H9 (cell line): Measurements from ENCODE around the gene FAM120A. TPM values are rescaled to one million over a fixed set of nuclear protein-coding genes. Genes with fewer than 3 reads are reported as not detected.

ENCODE experiments used
- DNase-seq: peaks from one replicate; pipeline ENCODE4 v3.0.0-alpha.2; 2017
- H2AFZ ChIP-seq: one replicate; pipeline ENCODE4 v1.6.1; 2013; ENCODE audit warnings: mild to moderate bottlenecking, low read length, control low read depth, moderate library complexity
- H2AK5ac ChIP-seq: 2 replicates; pipeline ENCODE4 v1.6.1; 2013; ENCODE audit warnings: low read length, control low read depth, mixed read lengths; ENCODE audit not compliant: insufficient read length
- H2BK120ac ChIP-seq: one replicate; pipeline ENCODE4 v1.6.1; 2013; ENCODE audit warnings: low read depth, mild to moderate bottlenecking, low read length, control low read depth, inconsistent platforms; ENCODE audit not compliant: poor library complexity, severe bottlenecking
- H2BK12ac ChIP-seq: 2 replicates; pipeline ENCODE4 v1.6.1; 2013; ENCODE audit warnings: low read length, control low read depth, mixed read lengths, low read depth; ENCODE audit not compliant: insufficient read length
- H2BK15ac ChIP-seq: 2 replicates; pipeline ENCODE4 v1.6.1; 2013; ENCODE audit warnings: low read depth, low read length, control low read depth
- H2BK20ac ChIP-seq: one replicate; pipeline ENCODE4 v1.6.1; 2013; ENCODE audit warnings: low read depth, mild to moderate bottlenecking, low read length, control low read depth, inconsistent platforms; ENCODE audit not compliant: poor library complexity, severe bottlenecking
- H2BK5ac ChIP-seq: 2 replicates; pipeline ENCODE4 v1.6.1; 2013; ENCODE audit warnings: low read length, control low read depth, mixed read lengths; ENCODE audit not compliant: insufficient read length
- H3K14ac ChIP-seq: 2 replicates; pipeline ENCODE4 v1.6.1; 2013; ENCODE audit warnings: low read length, control low read depth; ENCODE audit not compliant: insufficient read depth
- H3K18ac ChIP-seq: 2 replicates; pipeline ENCODE4 v1.6.1; 2013; ENCODE audit warnings: low read depth, mild to moderate bottlenecking, mixed read lengths, low read length, control low read depth; ENCODE audit not compliant: insufficient read length
- H3K23ac ChIP-seq: 2 replicates; pipeline ENCODE4 v1.6.1; 2013; ENCODE audit warnings: low read length, control low read depth, mixed read lengths, low read depth; ENCODE audit not compliant: insufficient read length
- H3K23me2 ChIP-seq: 2 replicates; pipeline ENCODE4 v1.6.1; 2013; ENCODE audit warnings: low read depth, mild to moderate bottlenecking, mixed read lengths, low read length, control low read depth; ENCODE audit not compliant: insufficient read length, poor library complexity, severe bottlenecking
- H3K27ac ChIP-seq: 2 replicates; pipeline ENCODE4 v1.5.1; 2013; ENCODE audit warnings: low read length, control low read depth, mixed read lengths, low read depth; ENCODE audit not compliant: insufficient read length
- H3K27me3 ChIP-seq: 2 replicates; pipeline ENCODE4 v1.6.1; 2013; ENCODE audit warnings: low read length, control low read depth, inconsistent platforms; ENCODE audit not compliant: insufficient read depth
- H3K4ac ChIP-seq: 2 replicates; pipeline ENCODE4 v1.6.1; 2013; ENCODE audit warnings: low read depth, mild to moderate bottlenecking, control low read depth, inconsistent platforms, low read length, moderate library complexity
- H3K4me1 ChIP-seq: 2 replicates; pipeline ENCODE4 v1.6.1; 2013; ENCODE audit warnings: low read length, control low read depth, inconsistent platforms; ENCODE audit not compliant: insufficient read depth
- H3K4me2 ChIP-seq: 2 replicates; pipeline ENCODE4 v1.6.1; 2013; ENCODE audit warnings: low read length, control low read depth, mixed read lengths; ENCODE audit not compliant: insufficient read length, insufficient read depth
- H3K56ac ChIP-seq: 2 replicates; pipeline ENCODE4 v1.6.1; 2013; ENCODE audit warnings: low read depth, mild to moderate bottlenecking, mixed read lengths, low read length, control low read depth; ENCODE audit not compliant: insufficient read length
- H3K79me1 ChIP-seq: 2 replicates; pipeline ENCODE4 v1.6.1; 2013; ENCODE audit warnings: low read depth, mild to moderate bottlenecking, moderate library complexity, low read length, control low read depth, inconsistent platforms; ENCODE audit not compliant: insufficient read depth, poor library complexity, severe bottlenecking
- H3K79me2 ChIP-seq: 2 replicates; pipeline ENCODE4 v1.6.1; 2013; ENCODE audit warnings: low read length, control low read depth, inconsistent platforms; ENCODE audit not compliant: insufficient read depth
- H3K9ac ChIP-seq: 2 replicates; pipeline ENCODE4 v1.6.1; 2013; ENCODE audit warnings: low read length, control low read depth, mixed read lengths; ENCODE audit not compliant: insufficient read length; ENCODE audit errors: extremely low read depth
- H3K9me3 ChIP-seq: one replicate; pipeline ENCODE4 v1.6.1; 2013; ENCODE audit warnings: low read depth, low read length, inconsistent platforms; ENCODE audit not compliant: control insufficient read depth
- H3T11ph ChIP-seq: one replicate; pipeline ENCODE4 v1.6.1; 2013; ENCODE audit warnings: mild to moderate bottlenecking, low read length, control low read depth, inconsistent platforms
- H4K20me1 ChIP-seq: one replicate; pipeline ENCODE4 v1.6.1; 2013; ENCODE audit not compliant: control insufficient read depth, insufficient read length, insufficient read depth
- H4K5ac ChIP-seq: 2 replicates; pipeline ENCODE4 v1.6.1; 2013; ENCODE audit warnings: low read depth, mild to moderate bottlenecking, mixed read lengths, low read length, control low read depth; ENCODE audit not compliant: insufficient read length
- H4K8ac ChIP-seq: replicated peaks from 2 replicates; pipeline ENCODE4 v1.6.1; 2013; ENCODE audit warnings: low read length, control low read depth, mixed read lengths, low read depth; ENCODE audit not compliant: insufficient read length
- H4K91ac ChIP-seq: 2 replicates; pipeline ENCODE4 v1.6.1; 2013; ENCODE audit warnings: low read depth, mild to moderate bottlenecking, moderate library complexity, mixed read lengths, low read length, control low read depth; ENCODE audit not compliant: insufficient read length
- H3K27ac Mint-ChIP-seq, 3 experiments: 2 replicates in 2 of 3; 3 replicates in 1 of 3; pipeline ENCODE4 v1.8.0; 2020 to 2021; ENCODE audit warnings: mixed read lengths in 3 of 3, mild to moderate bottlenecking in 1 of 3, moderate library complexity in 1 of 3
- H3K27me3 Mint-ChIP-seq: 2 replicates; pipeline ENCODE4 v1.8.0; 2021; ENCODE audit warnings: low read depth, mild to moderate bottlenecking, moderate library complexity, mixed read lengths
- H3K36me3 Mint-ChIP-seq, 3 experiments: 2 replicates in 2 of 3; 3 replicates in 1 of 3; pipeline ENCODE4 v1.8.0; 2020 to 2021; ENCODE audit warnings: low read depth in 3 of 3, mixed read lengths in 3 of 3; ENCODE audit not compliant: insufficient read depth in 1 of 3
- H3K4me1 Mint-ChIP-seq, 2 experiments: 2 replicates each; pipeline ENCODE4 v1.8.0; 2020; ENCODE audit warnings: mixed read lengths in 2 of 2
- H3K4me3 Mint-ChIP-seq, 2 experiments: 2 replicates in 1 of 2; 3 replicates in 1 of 2; pipeline ENCODE4 v1.8.0; 2020 to 2021; ENCODE audit warnings: mild to moderate bottlenecking in 2 of 2, mixed read lengths in 2 of 2, moderate library complexity in 1 of 2
- H3K9me3 Mint-ChIP-seq, 2 experiments: 2 replicates in 1 of 2; 3 replicates in 1 of 2; pipeline ENCODE4 v1.8.0; 2020; ENCODE audit warnings: mild to moderate bottlenecking in 2 of 2, mixed read lengths in 2 of 2, moderate library complexity in 1 of 2
- WGBS: extraction: QIAGEN DNeasy Blood & Tissue Kit; methylation state at CpG from one replicate; pipeline ENCODE4 v1.1.7; 2013; ENCODE audit warnings: missing lambda C conversion rate, low lambda C conversion rate, mixed read lengths; ENCODE audit not compliant: insufficient read length; ENCODE audit errors: extremely low coverage; 5-methylcytosine and 5-hydroxymethylcytosine counted together
- total RNA-seq: library from RNA; stranded (reverse); gene quantifications from 2 replicates; pipeline ENCODE4 v1.2.1, GENCODE V29; 2021
- TF ChIP-seq, protein P1 (sequence below): fragments of 200-600 bp; sonication (generic); conservative IDR thresholded peaks from 3 replicates; pipeline ENCODE4 v1.8.0; 2021; ENCODE audit warnings: antibody characterized with exemption, mild to moderate bottlenecking

FAM120A gene
- total RNA-seq, 1 experiment from 2014 or later: 57.7 TPM

DNA sequence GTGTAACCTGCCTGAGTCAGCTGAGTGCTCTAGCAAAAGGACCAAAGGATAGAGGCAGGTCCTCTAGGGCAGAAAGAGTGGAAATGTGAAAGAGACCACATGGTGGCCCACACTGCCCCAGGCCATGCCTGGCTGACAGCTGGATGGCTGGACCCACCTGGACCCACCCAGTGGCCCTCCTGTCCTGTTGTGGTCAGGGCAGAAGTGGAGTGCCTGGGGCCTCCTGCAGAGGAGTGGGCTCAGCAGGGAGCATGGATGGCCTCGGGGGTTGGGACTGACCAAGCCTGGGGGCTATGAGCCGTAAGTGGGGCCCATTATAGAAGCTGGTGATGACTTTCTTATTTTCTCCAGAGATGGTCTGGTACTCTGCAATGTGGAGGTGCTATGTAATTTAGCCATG, 57.6 kb downstream of the FAM120A start:
- TF ChIP-seq, protein P1, sequence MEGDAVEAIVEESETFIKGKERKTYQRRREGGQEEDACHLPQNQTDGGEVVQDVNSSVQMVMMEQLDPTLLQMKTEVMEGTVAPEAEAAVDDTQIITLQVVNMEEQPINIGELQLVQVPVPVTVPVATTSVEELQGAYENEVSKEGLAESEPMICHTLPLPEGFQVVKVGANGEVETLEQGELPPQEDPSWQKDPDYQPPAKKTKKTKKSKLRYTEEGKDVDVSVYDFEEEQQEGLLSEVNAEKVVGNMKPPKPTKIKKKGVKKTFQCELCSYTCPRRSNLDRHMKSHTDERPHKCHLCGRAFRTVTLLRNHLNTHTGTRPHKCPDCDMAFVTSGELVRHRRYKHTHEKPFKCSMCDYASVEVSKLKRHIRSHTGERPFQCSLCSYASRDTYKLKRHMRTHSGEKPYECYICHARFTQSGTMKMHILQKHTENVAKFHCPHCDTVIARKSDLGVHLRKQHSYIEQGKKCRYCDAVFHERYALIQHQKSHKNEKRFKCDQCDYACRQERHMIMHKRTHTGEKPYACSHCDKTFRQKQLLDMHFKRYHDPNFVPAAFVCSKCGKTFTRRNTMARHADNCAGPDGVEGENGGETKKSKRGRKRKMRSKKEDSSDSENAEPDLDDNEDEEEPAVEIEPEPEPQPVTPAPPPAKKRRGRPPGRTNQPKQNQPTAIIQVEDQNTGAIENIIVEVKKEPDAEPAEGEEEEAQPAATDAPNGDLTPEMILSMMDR: no peak
- no peaks in the 10 kb centered on the region for H4K20me1 ChIP-seq
- H3K9me3 ChIP-seq: no peaks in the 10 kb centered on the region
- Mint-ChIP-seq H3K36me3 (peaks cover 0 to 16% (median 8%) of the 10 kb centered on the region in 3 experiments; a peak in 5 of 7 replicates), H3K9me3 (no peaks in the 10 kb centered on the region), H3K27me3 (no peaks in the 10 kb centered on the region), H3K27ac (peak overlapping the region in 1 of 3 experiments; percentile 2; a peak in 1 of 7 replicates), H3K4me1 (peaks cover 15 to 26% of the 10 kb centered on the region in 2 experiments), H3K4me3 (no peak overlapping the region)
- no peak overlapping the region for H3K23ac ChIP-seq
- WGBS: no CpG with 5 or more reads among the region's 2 CpGs
- H2BK120ac ChIP-seq: no peak overlapping the region
- H2AK5ac ChIP-seq: no peak overlapping the region
- peaks cover 2% of the 10 kb centered on the region for H3K79me1 ChIP-seq
- no peaks in the 10 kb centered on the region for H3K23me2 ChIP-seq
- H3K79me2 ChIP-seq: peaks cover 2% of the 10 kb centered on the region; the same call in 1 of the 2 replicates
- H3K4me1 ChIP-seq: no peaks in the 10 kb centered on the region
- H2BK5ac ChIP-seq: no peak overlapping the region
- no peak overlapping the region for H2AFZ ChIP-seq
- H4K8ac ChIP-seq: no peak overlapping the region
- H3K4ac ChIP-seq: no peak overlapping the region
- no peak overlapping the region for H3K18ac ChIP-seq
- H3K4me2 ChIP-seq: no peak overlapping the region
- DNase-seq: no peak
- no peak overlapping the region for H2BK12ac ChIP-seq
- H3K27me3 ChIP-seq: no peaks in the 10 kb centered on the region
- H3K56ac ChIP-seq: no peak overlapping the region
- no peak overlapping the region for H4K5ac ChIP-seq
- no peak overlapping the region for H2BK20ac ChIP-seq
- H4K91ac ChIP-seq: no peak overlapping the region
- no peak overlapping the region for H3T11ph ChIP-seq
- H3K14ac ChIP-seq: no peak overlapping the region
- no peak overlapping the region for H3K27ac ChIP-seq
- no peak overlapping the region for H2BK15ac ChIP-seq
- H3K9ac ChIP-seq: no peak overlapping the region
